ENCODE measurements around the gene HPSE2.

- TF ChIP-seq GATA2 (IDR thresholded peaks at IDR 0.05; ENCODE audit: low read depth, low read length) = no peak
- TF ChIP-seq GATA3 (IDR thresholded peaks at IDR 0.05; ENCODE audit: low read depth, low read length) = no peak
Observed at GRCh38 chr10:98619446-98619845, 616.2 kb downstream of the HPSE2 start.

All from SH-SY5Y (cell line).